ENCODE measurements around the gene KISS1R. TPM values are rescaled to one million over a fixed set of nuclear protein-coding genes. Genes with fewer than 3 reads are reported as not detected.

The KISS1R gene
- total RNA-seq, 1 donor from 2014 or later, result 6.1 TPM

GRCh38 chr19:948842-949496 lies 31.8 kb downstream of the KISS1R start:
- Mint-ChIP-seq H3K36me3 (ENCODE audit: insufficient read depth) (peaks cover 2% of the 10 kb centered on the region), H3K27ac (no peak overlapping the region), H3K4me1 (ENCODE audit: low read depth) (peaks cover 21% of the 10 kb centered on the region), H3K9me3 (ENCODE audit: low read depth) (no peaks in the 10 kb centered on the region), H3K27me3 (no peaks in the 10 kb centered on the region), H3K4me3 (ENCODE audit: low read depth) (no peak overlapping the region)
- DNase-seq (ENCODE audit: low spot score, unreplicated experiment), result no peak
- TF ChIP-seq CTCF (IDR thresholded peaks at IDR 0.05; ENCODE audit: unreplicated experiment), result no peak

DNA sequence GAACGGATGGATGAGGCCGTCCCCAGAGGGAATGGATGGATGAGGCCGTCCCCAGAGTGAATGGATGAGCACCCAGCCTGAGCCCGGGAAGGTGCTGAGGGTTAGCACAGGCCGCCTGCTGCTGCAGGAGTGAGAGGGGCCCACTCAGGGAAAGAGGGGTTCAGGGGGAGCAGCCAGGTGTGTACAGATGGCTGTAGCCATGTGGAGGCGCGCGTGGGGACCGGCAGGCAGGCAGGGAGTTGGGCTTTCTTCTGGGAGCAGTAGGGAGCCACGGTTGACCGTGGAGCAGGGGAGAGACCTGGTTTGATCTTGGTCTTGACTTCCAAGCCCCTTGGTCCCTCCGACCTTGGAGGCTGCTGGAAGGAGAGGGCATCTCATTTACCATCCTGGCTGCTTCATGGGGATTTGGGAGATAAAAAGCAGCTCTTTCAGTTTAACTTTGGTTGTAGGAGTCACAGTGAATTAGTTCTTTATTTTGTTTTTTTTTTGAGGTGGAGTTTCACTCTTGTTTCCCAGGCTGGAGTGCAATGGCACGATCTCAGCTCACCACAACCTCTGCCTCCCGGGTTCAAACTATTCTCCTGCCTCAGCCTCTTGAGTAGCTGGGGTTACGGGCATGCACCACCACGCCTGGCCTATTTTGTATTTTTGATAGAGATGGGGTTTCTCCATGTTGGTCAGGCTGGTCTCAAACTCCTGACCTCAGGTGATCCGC lies 33.4 kb downstream of the KISS1R start:
- H3K27me3 Mint-ChIP-seq, result no peaks in the 10 kb centered on the region

GRCh38 chr19:952049-952679 lies 35.0 kb downstream of the KISS1R start:
- Mint-ChIP-seq H3K4me3 (ENCODE audit: low read depth) (peak overlapping the region; percentile 45), H3K9me3 (ENCODE audit: low read depth) (no peaks in the 10 kb centered on the region), H3K27me3 (no peaks in the 10 kb centered on the region), H3K36me3 (ENCODE audit: insufficient read depth) (no peaks in the 10 kb centered on the region), H3K4me1 (ENCODE audit: low read depth) (peaks cover 31% of the 10 kb centered on the region), H3K27ac (peak overlapping the region; percentile 97)
- DNase-seq (ENCODE audit: low spot score, unreplicated experiment), result no peak
- no peak for TF ChIP-seq CTCF (IDR thresholded peaks at IDR 0.05; ENCODE audit: unreplicated experiment)

More for the DNA sequence above, 33.4 kb downstream of the KISS1R start:
- peak overlapping the region; percentile 81 for H3K27ac Mint-ChIP-seq
- no peaks in the 10 kb centered on the region for H3K9me3 Mint-ChIP-seq (ENCODE audit: low read depth)
- no peak for TF ChIP-seq CTCF (IDR thresholded peaks at IDR 0.05; ENCODE audit: unreplicated experiment)
- no peak for DNase-seq (ENCODE audit: low spot score, unreplicated experiment)
- no peak overlapping the region for H3K4me3 Mint-ChIP-seq (ENCODE audit: low read depth)
- H3K36me3 Mint-ChIP-seq (ENCODE audit: insufficient read depth), result no peaks in the 10 kb centered on the region
- H3K4me1 Mint-ChIP-seq (ENCODE audit: low read depth), result peaks cover 24% of the 10 kb centered on the region

DNA sequence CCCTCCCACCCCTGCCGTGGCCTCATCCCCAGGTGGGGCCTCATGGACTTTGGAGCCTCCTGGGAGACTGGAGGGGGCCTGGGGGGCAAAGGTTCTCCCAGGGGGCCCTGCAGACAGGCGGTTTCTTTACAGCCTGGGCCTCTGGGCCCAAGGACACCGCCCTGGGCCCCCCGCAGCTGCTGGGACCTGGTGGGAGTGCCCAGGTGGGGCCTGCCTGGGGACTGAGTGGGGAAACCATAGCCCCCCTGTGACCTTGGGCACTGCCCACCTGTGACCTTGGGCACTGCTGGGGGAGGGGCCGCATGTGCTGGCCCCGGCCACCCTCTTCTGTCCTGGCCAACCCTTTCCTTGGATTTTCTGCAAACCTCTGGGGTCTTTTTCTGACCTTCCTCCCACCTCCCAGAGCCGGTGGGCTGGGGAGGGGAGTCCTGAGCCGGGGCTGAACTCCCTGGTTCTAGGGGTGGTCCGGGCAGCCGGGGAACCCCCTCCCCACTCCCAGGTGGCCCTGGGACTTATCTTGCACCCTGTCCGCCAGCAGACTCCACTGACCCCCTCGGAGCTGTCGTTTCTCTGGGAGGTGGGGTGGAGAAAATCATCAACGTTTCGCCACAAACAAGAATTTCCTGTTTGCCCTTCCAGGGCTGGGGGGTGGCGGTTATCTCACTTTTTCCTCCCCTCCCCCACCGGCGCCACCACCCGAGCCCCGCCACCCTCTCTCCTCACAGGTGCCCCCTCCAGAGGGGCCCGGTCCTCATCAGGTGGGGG lies 35.7 kb downstream of the KISS1R start:
- Mint-ChIP-seq H3K4me3 (ENCODE audit: low read depth) (peak overlapping the region; percentile 62), H3K36me3 (ENCODE audit: insufficient read depth) (no peaks in the 10 kb centered on the region), H3K4me1 (ENCODE audit: low read depth) (peaks cover 34% of the 10 kb centered on the region), H3K27me3 (no peaks in the 10 kb centered on the region), H3K9me3 (ENCODE audit: low read depth) (no peaks in the 10 kb centered on the region), H3K27ac (peak overlapping the region; percentile 97)
- peak; percentile 59 for DNase-seq (ENCODE audit: low spot score, unreplicated experiment)
- TF ChIP-seq CTCF (IDR thresholded peaks at IDR 0.05; ENCODE audit: unreplicated experiment), result no peak

All from progenitor cell of endocrine pancreas (in vitro differentiated cells).